Dedifferentiated amniotic fluid mesenchymal stem cell (primary cell): ENCODE data around the gene SYT6.

ENCODE experiments used
- DNase-seq: peaks from one replicate; pipeline ENCODE4 v3.0.0-alpha.2; 2016; ENCODE audit errors: extremely low spot score

SYT6 gene

GRCh38 chr1:114118351-114118990 is 35.2 kb downstream of the SYT6 start:
- no peak for DNase-seq

DNA sequence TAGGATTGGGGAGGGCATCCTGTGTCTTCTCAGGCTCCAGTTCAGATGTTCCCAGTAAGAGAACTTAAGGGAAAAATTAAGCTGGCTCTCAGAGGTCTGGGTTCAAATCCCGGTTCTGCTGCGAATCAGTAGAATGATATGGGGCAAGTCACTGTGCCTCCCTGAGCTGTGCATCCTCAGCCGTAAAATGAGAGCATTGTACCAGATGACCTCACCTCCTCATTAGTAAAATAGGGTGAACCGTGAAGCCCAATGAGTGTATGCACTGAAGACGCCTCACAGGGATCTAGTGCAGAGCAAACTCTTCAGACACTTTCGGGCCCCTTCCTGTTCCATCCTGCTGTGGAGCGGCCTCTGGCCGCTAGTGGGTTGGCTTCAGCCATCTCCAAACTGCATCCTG is 36.0 kb downstream of the SYT6 start:
- no peak for DNase-seq

- no peak for DNase-seq
Measured at GRCh38 chr1:114116086-114116485, 37.6 kb downstream of the SYT6 start.

- DNase-seq = no peak
Measured at GRCh38 chr1:114114185-114115094, 39.2 kb downstream of the SYT6 start.

DNA sequence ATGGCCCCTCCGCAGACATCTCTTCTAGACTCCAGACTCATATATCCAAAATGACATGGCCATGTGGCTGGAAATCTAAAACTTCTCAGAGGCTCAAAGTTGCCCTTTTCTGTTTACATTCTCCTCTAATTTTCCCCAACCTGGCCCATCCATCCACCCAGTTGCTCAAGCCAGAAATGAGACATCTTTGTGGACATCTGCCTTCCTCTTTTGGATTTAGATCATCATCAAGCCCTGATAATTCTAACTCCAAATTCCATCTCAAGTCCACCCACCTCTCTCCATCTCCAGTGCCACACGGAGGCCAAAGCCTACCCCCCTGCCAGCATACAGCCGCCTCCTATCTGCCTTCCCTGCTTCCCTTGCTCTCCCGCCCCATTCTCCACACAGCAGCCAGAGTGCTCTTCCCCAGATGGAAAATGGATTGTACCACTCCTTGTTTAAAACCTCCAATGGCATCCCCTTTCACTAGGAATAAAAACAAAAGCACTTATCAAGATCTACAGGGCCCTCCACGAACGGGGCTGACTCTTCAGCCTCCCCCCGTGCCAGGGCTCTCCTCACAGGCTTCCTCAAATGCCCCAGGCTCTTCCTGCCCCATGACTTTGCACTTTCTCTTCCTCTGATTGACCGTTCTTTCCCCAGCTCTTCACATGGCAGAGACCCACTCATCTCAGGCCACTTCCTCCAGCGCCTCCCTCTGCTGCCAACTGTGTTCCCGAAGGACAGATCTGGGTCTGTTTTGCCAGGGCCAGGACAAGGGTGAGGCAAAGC is 40.1 kb downstream of the SYT6 start:
- DNase-seq = no peak

- DNase-seq = no peak
Measured at GRCh38 chr1:114112775-114113174, 40.9 kb downstream of the SYT6 start.

DNA sequence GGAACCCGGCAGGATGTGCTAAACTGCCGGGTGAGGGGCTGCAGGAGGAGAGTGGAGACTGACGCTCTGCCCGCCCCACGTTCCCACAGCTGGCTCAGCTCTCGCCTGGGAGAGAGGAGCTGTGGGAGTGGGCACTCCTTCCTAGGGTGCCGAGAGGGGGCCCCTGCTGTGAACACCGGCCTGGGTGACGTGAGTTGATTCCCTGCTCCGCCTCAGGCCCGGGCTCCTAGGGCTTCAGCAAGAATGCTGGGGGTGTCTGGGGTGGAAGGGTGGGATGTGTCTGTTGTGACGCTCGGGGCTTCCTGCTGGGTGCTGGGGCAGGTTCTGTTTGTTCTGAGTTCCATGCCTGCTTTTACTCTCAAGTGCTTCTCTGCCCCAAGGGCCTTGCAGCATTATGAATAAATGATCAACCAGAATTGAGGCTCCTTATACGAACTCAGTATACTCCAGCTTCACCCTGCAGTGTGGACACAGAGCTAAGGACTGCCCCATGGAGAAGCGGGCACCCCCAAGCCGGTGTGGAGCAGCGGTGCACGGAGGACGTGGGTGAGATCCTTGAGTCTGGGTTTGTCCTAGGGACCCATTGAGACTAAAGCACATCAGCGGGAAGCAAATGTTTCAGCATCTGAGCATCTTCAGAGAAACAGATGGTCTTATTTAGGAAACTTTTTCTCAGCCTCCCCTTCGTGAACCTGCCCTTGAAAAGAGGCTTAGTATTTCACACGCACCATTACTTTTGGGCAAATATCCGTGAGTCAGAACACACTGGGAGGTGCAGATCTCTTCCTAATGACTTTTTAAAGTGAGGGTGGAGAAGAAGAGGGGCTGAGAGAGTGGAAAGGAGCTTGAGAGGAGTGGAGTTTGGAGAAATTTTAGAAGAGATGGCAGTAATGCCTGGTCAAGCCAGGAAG is 41.7 kb downstream of the SYT6 start:
- no peak for DNase-seq

DNA sequence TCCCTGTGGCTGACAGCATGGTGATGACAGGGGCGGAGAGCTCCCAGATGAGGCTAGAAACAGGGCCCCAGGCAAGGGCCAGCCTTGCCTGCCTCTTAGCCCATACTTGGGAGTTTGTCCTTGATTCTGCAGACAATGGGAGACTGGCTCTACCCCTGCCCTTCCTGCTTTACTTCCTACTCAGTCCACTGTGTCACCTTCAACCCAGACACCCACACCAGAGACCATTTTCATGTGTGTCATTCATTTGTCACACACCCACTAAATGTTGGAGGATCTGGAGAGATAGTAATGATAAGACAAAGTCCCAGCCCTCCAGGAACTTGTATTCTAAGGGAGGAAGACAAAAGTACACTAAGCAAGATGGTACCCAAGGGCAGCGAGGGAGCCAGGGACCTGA is 43.7 kb downstream of the SYT6 start:
- no peak for DNase-seq

GRCh38 chr1:114108751-114109255 is 44.9 kb downstream of the SYT6 start:
- DNase-seq = no peak

GRCh38 chr1:114107474-114108435 is 45.9 kb downstream of the SYT6 start:
- DNase-seq = no peak

DNA sequence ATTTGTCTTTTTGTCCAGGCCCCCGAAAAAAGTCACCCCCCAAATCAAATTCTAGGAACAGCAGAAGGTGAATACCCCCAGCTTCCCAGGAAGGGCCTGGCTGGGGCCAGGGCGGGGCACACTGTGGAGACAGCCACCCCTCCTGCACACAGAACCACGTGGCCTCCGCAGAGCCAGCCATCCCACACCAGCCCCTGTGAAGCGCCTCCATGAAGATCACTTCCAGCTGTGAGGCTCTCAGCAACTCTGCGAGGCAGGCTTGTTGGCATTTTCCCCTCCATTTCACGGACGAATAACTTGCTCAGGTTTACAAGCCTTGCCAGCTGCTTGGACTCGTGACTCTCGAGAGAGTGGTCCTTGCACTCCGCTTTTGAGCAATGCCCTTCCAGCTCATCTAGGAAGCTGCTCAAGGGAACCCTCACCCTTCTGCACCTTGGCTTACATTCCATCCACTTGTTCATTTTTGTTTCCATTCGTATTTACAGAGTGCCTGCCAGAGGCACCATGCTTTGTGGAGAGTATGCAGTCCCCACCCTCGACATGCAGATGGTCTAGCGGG is 48.2 kb downstream of the SYT6 start:
- DNase-seq = no peak

DNA sequence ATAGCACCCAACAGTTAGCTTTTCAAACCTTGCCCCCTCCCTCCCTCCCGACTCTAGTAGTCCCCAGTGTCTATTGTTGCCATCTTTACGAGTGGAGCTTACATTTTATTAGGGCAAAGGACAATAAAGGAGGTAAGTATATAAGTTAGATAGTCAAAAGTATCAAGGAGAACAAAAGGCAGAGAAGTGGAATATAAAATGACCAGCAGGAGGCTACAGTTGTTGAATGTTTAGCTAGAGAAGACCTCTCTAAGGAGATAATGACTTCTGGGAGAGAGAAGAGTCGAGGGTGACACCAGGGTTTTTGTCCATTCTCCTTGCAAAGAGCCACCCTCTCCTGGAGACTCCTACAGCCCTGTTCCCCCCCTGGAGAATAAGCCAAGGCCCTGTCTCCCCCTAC is 48.7 kb downstream of the SYT6 start:
- no peak for DNase-seq

DNA sequence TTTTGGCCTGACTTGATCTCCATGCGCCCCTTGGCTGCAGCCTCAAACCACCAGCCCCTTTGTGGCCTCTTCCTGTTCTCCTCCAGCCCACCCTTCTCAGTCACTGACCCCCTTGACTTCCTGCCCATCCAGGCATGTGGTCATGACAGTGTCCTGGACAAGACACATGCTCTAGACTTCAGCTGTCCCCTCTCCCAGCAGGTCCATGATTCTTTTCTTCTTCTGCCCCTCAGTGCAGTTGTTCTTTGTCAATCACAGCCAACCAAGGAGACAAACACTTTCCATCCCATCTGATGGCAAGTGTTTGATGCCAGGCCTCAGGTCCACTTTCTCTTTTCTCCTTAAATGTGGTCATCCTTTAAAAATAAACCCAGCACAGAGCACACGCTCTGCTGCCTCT is 49.7 kb downstream of the SYT6 start:
- DNase-seq = no peak

DNA sequence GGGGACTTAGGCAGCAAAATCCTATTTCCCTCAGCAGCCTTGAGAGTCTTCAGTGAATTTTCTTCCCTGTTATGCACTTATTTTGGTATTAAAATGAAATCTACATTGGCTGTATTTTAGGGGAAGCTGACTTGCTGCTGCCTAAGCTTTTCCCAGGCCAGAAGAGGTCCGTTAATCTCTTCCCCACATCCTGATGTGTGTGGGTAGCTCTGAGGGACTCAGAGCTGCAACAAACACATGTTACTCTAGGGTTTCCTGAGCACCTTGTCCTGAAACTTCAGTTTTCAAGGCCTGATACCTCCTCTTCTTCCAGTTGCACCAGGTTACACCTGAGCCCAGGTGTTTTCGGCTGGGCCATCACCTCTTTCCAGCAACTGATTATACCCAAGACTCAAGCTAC is 51.5 kb downstream of the SYT6 start:
- DNase-seq = no peak

- no peak for DNase-seq
Measured at GRCh38 chr1:114100148-114100547, 53.5 kb downstream of the SYT6 start.

- no peak for DNase-seq
Measured at GRCh38 chr1:114099268-114099667, 54.4 kb downstream of the SYT6 start.

- DNase-seq = no peak
Measured at GRCh38 chr1:114097109-114097508, 56.6 kb downstream of the SYT6 start.

GRCh38 chr1:114094675-114095074 is 59.0 kb downstream of the SYT6 start:
- no peak for DNase-seq

- no peak for DNase-seq
Measured at GRCh38 chr1:114094363-114094634, 59.4 kb downstream of the SYT6 start.
